Dermis microvascular lymphatic vessel endothelial cell (primary cell): ENCODE data around the gene CDK5. TPM values are rescaled to one million over a fixed set of nuclear protein-coding genes. Genes with fewer than 3 reads are reported as not detected.

Experiments
- total RNA-seq: library from RNA; depleted of rRNA; stranded (reverse); fragments of >200 nt; gene quantifications from 2 replicates; pipeline ENCODE4 v1.2.1, GENCODE V29; 2014

Gene CDK5
- total RNA-seq, 1 donor from 2014 or later = 17.3 TPM

Other genes with a start within 250 kb of the CDK5 start
- gene AOC1, start 205.4 kb downstream of the CDK5 start, total RNA-seq = not detected in 2 replicates
- gene KCNH2, start 79.6 kb downstream of the CDK5 start, total RNA-seq = 0.13 TPM in 1 of 2 replicates, not detected in the other
- 28.4 and 31.6 TPM in 2 replicates for gene NOS3, start 66.9 kb downstream of the CDK5 start, total RNA-seq
- gene ATG9B, start 33.4 kb downstream of the CDK5 start, total RNA-seq = under 0.01 and 0.13 TPM in 2 replicates
- gene ABCB8, start 29.4 kb downstream of the CDK5 start, total RNA-seq = 13.9 and 14.0 TPM in 2 replicates
- under 0.01 and 0.13 TPM in 2 replicates for gene ASIC3, start 9.4 kb downstream of the CDK5 start, total RNA-seq
- gene SLC4A2, start 1.7 kb upstream of the CDK5 start, total RNA-seq = 41.3 and 68.3 TPM in 2 replicates
- 43.9 and 49.3 TPM in 2 replicates for gene FASTK, start 22.9 kb upstream of the CDK5 start, total RNA-seq
- 14.8 and 16.7 TPM in 2 replicates for gene TMUB1, start 25.6 kb upstream of the CDK5 start, total RNA-seq
- gene AGAP3, start 28.6 kb upstream of the CDK5 start, total RNA-seq = 43.8 and 69.4 TPM in 2 replicates
- gene GBX1, start 109.8 kb upstream of the CDK5 start, total RNA-seq = not detected in 2 replicates
- not detected in 2 replicates for gene ASB10, start 129.4 kb upstream of the CDK5 start, total RNA-seq
- gene H2BK1, start 152.6 kb upstream of the CDK5 start, total RNA-seq = not detected in 2 replicates
- gene ABCF2, start 169.3 kb upstream of the CDK5 start, total RNA-seq = 44.5 and 48.0 TPM in 2 replicates
- 29.4 and 45.1 TPM in 2 replicates for gene CHPF2, start 174.6 kb upstream of the CDK5 start, total RNA-seq
- 1.8 and 3.2 TPM in 2 replicates for gene SMARCD3, start 190.8 kb upstream of the CDK5 start, total RNA-seq